Brain microvascular endothelial cell (primary cell): ENCODE data around the gene PLAAT3.

Source experiments
- DNase-seq: peaks from one replicate; pipeline ENCODE4 v3.0.0-alpha.2; 2020
- H3K27ac ChIP-seq: fragments of 250-450 bp; sonication (Bioruptor Pico); 2 replicates; pipeline ENCODE4 v1.5.1; 2020; ENCODE audit warnings: mild to moderate bottlenecking, moderate library complexity
- H3K27me3 ChIP-seq: fragments of 250-450 bp; sonication (Bioruptor Pico); replicated peaks from 2 replicates; pipeline ENCODE4 v1.5.1; 2020; ENCODE audit warnings: mild to moderate bottlenecking
- H3K36me3 ChIP-seq: fragments of 250-450 bp; sonication (Bioruptor Pico); replicated peaks from 2 replicates; pipeline ENCODE4 v1.5.1; 2020; ENCODE audit warnings: mild to moderate bottlenecking
- H3K4me3 ChIP-seq: 2 replicates; pipeline ENCODE4 v1.5.1; 2011; ENCODE audit warnings: low read depth, mild to moderate bottlenecking, control low read depth, low read length, moderate library complexity
- in situ Hi-C: cut with HindIII; loops from 2 replicates; pipeline ENCODE4 v1.10.0; 2017; ENCODE audit warnings: low sequenced_read_pairs, low pct_ligation_motif_present
- TF ChIP-seq, protein P1 (sequence below): IDR thresholded peaks from 2 replicates; pipeline ENCODE4 v1.5.1; 2011; ENCODE audit warnings: low read depth, mild to moderate bottlenecking, moderate library complexity, low read length, control low read depth, inconsistent platforms; ENCODE audit errors: missing control alignments

PLAAT3 gene

DNA sequence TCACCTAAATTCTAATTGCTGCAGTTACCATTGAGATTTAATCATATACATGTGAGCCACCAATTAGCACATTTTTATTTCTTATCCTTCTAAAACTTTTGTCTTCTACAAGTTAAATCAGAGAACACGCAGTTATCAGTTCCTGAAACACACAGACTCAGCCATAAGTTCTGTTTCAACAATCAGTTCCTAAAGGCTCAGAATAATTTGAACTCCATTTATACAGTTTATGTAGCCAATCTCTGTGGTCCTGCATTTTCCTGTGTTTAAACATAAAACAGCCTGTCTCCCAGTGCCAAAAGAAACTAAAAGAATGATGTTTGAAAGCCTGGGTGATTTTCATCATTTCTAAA is 2.9 kb downstream of the PLAAT3 start:
- Histone ChIP-seq H3K27ac (no peak overlapping the region), H3K36me3 (no peaks in the 10 kb centered on the region), H3K4me3 (no peak overlapping the region), H3K27me3 (no peaks in the 10 kb centered on the region)
- in situ Hi-C loops: no loop called here
- TF ChIP-seq, protein P1, sequence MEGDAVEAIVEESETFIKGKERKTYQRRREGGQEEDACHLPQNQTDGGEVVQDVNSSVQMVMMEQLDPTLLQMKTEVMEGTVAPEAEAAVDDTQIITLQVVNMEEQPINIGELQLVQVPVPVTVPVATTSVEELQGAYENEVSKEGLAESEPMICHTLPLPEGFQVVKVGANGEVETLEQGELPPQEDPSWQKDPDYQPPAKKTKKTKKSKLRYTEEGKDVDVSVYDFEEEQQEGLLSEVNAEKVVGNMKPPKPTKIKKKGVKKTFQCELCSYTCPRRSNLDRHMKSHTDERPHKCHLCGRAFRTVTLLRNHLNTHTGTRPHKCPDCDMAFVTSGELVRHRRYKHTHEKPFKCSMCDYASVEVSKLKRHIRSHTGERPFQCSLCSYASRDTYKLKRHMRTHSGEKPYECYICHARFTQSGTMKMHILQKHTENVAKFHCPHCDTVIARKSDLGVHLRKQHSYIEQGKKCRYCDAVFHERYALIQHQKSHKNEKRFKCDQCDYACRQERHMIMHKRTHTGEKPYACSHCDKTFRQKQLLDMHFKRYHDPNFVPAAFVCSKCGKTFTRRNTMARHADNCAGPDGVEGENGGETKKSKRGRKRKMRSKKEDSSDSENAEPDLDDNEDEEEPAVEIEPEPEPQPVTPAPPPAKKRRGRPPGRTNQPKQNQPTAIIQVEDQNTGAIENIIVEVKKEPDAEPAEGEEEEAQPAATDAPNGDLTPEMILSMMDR: no peak
- no peak for DNase-seq

DNA sequence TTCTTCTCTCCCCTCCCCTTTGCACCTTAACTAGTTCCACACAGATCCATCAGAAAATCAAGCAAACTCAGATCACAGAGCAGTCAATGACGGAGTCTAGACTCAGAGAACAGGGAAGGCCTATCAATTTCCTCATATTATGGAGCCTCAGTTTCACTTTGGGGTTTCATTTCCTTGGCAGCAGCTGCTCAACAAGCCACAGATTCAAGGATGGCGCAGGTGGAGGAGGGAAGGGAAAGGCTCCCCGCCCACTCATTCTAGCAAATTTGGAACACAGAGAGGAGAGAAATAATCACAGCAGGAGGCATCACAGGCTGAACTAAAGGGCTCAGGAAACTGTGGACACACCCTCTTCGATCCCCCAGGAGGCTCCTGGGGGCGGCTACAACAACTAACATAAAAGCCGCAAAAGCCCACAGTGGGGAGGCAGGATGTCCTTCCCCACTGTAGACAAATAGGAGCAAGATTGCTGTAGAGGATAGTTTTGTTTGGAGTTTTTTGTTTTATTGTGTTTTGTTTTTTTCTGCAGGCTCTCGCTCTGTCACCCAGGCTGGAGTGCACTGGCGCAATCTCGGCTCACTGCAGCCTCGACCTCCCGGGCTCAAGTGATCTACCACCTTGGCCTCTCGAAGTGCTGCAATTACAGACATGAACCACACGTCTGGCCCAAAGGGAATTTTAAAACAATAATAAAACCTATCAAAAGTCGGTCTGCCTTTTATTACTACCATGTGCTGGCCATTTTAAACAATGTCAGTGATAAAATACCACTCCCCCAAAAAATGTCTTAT is 3.4 kb downstream of the PLAAT3 start:
- H3K4me3 ChIP-seq: no peak overlapping the region
- in situ Hi-C loops: no loop called here
- TF ChIP-seq, protein P1: no peak
- no peaks in the 10 kb centered on the region for H3K27me3 ChIP-seq
- DNase-seq: peak; percentile 33
- H3K36me3 ChIP-seq: no peaks in the 10 kb centered on the region
- H3K27ac ChIP-seq: no peak overlapping the region

DNA sequence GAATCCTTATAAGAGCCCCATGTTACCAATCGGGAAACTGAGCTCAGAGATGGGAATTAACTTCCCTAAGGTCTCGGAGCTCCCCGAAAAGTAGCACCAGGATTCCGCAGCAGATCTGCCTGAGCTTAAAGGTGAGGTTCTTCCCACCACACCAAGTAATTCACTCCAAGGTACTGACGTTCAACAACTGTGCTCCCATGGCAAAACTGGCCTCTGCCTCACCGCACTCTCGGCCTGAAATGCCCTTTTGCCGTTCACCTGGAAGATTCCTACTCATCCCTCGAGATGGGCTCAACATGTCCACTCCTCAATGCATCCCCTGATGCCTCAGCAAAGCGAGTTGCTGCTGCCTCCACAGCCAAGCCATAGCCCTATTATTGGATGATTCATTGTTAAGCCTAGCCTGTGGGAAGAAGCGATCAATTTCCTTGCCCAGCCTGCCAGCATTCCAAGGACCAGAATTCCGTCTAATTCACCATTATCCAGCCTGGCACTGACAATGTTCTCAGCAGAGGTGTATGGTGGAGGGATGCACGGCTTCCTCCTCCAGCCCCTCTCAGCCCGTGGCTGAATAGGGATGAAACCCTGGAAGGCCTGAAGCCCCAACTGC is 4.2 kb downstream of the PLAAT3 start:
- DNase-seq: no peak
- in situ Hi-C loops: no loop called here
- TF ChIP-seq, protein P1: no peak

GRCh38 chr11:63609536-63609935 is 4.7 kb downstream of the PLAAT3 start:
- no peaks in the 10 kb centered on the region for H3K27me3 ChIP-seq

More for the DNA sequence above, 4.2 kb downstream of the PLAAT3 start:
- H3K4me3 ChIP-seq: no peak overlapping the region
- no peak overlapping the region for H3K27ac ChIP-seq
- H3K27me3 ChIP-seq: no peaks in the 10 kb centered on the region
- no peaks in the 10 kb centered on the region for H3K36me3 ChIP-seq

DNA sequence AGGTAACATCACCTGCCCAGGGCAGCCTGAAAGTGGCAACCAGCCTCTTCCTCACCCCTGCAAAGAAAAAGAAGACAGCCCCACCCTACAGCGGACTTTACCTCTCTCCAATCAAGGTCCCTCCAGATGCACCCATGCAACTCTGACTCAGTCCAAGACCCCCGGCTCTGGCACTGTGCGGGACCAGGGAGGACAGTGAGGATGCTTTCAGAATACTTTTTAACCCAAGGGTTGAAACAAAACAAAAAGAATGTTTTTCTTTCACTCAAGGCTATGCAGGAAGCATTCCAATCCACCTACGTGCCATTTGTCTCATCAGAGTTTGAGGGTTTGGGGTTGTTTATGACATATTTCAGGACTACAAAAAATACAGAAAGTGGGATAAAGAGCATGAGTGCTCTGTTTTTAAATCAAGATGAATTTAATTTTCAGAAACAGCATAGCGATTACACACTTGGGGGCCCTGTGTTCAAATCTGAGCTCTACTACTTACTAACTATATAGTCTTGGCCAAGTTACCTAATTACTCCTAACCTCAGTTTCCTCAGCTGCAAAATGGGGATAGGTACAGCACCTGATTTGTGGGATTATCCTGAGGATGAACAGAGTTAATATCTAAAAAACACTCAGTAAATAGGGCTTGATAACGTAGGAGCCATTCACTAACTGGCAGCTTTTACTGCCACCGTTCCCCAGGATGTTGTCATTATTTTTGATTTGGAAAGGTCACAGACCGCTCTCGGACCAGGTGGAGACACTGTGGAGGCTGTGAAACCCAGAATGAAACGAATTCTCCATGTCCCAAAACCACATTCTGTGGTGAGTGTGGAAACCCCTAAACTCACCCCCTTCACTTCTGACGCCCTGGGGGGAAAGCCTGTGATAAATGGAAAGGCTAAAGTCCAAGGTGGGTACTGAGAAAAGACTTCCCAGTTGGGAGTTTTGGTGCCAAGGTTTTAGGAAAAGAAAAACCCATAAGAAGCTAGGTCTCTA is 5.6 kb downstream of the PLAAT3 start:
- Histone ChIP-seq H3K4me3 (no peak overlapping the region), H3K27me3 (no peaks in the 10 kb centered on the region), H3K36me3 (no peaks in the 10 kb centered on the region), H3K27ac (peak overlapping the region; percentile 81)
- peak; percentile 83 for DNase-seq
- TF ChIP-seq, protein P1: no peak
- in situ Hi-C loops: no loop called here

More at GRCh38 chr11:63609536-63609935, 4.7 kb downstream of the PLAAT3 start:
- no peak for DNase-seq
- TF ChIP-seq, protein P1: no peak
- Histone ChIP-seq H3K4me3 (no peak overlapping the region), H3K27ac (no peak overlapping the region), H3K36me3 (no peaks in the 10 kb centered on the region)
- in situ Hi-C loops: no loop called here
